BLaER1 treated with 17β-estradiol and CSF1 and Interleukin-3, amounts not matched to agents 10 nM and 100 nM (cell line): ENCODE measurements around the gene FGFR3.
A peak's percentile ranks its signal among the peaks of the same experiment; 100 is the strongest.

Source experiments
- H3K27ac ChIP-seq, 11 experiments: shearing (Covaris generic); formaldehyde crosslinking; 2 replicates each; pipeline ENCODE4 v1.8.1; 2022
- H3K27me3 ChIP-seq, 11 experiments: shearing (Covaris generic); formaldehyde crosslinking; 2 replicates each; pipeline ENCODE4 v1.8.1; 2022
- H3K36me3 ChIP-seq, 11 experiments: shearing (Covaris generic); formaldehyde crosslinking; 2 replicates each; pipeline ENCODE4 v1.8.1; 2022
- H3K4me1 ChIP-seq, 10 experiments: shearing (Covaris generic); formaldehyde crosslinking; 2 replicates each; pipeline ENCODE4 v1.8.1; 2022
- H3K4me2 ChIP-seq, 11 experiments: shearing (Covaris generic); formaldehyde crosslinking; 2 replicates each; pipeline ENCODE4 v1.8.1; 2022
- H3K4me3 ChIP-seq, 10 experiments: shearing (Covaris generic); formaldehyde crosslinking; 2 replicates each; pipeline ENCODE4 v1.8.1; 2022
- H3K9ac ChIP-seq, 11 experiments: shearing (Covaris generic); formaldehyde crosslinking; 2 replicates each; pipeline ENCODE4 v1.8.1; 2022
- H3K9me3 ChIP-seq, 11 experiments: shearing (Covaris generic); formaldehyde crosslinking; replicated peaks in 1 of 11; 2 replicates each; pipeline ENCODE4 v1.8.1; 2022
- H4K20me1 ChIP-seq, 11 experiments: shearing (Covaris generic); formaldehyde crosslinking; 2 replicates each; pipeline ENCODE4 v1.8.1; 2022
- Cebpa-rat ChIP-seq, 11 experiments: shearing (Covaris generic); IDR thresholded peaks; 2 replicates each; pipeline ENCODE4 v1.8.1; 2022

The FGFR3 gene

DNA sequence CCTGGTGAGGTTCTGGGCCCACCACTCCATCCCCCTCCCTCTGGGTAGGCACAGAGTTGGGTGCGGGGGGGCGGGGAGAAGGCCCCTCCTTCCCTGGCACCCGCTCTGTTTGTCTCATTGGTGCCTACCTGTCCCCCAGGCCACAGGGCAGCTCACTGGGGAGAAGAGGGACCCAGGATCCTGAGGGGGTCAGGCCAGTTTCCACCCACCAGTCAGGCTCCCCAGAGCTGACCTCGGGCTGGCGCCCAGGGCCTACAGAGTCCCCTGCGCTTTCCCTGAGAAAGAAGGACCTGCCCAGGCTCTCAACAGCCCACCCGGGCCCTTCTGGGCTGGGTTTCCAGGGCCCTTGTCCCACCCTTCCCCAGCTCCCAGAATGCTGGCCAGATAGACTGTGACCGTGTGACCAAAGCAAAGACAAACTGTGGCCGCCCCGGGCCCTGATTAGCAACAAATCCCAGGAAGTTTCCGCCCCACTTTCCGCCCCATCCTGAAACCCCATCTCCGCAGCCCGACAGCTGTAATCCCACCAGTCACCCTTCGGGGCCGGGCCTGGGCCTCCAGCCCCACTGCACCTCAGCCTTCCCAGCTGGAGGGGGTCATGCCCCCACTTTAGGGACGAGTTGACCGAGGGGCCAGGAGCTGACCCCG is 33.8 kb upstream of the FGFR3 start:
- Histone ChIP-seq H4K20me1 (peaks cover 0 to 11% (median 0%) of the 10 kb centered on the region in 11 experiments; a peak in 6 of 22 replicates), H3K9me3 (no peaks in the 10 kb centered on the region), H3K4me1 (peaks cover 9 to 46% (median 37%) of the 10 kb centered on the region in 10 experiments), H3K4me2 (peak overlapping the region in 5 of 11 experiments; percentile 26 to 67 (median 33); a peak in 4 of 22 replicates), H3K27me3 (peaks cover 16 to 24% (median 21%) of the 10 kb centered on the region in 11 experiments; a peak in 21 of 22 replicates), H3K9ac (no peak overlapping the region), H3K27ac (no peak overlapping the region), H3K36me3 (no peaks in the 10 kb centered on the region), H3K4me3 (no peak overlapping the region)
- no peak for TF ChIP-seq Cebpa-rat (IDR thresholded peaks at IDR 0.05)

DNA sequence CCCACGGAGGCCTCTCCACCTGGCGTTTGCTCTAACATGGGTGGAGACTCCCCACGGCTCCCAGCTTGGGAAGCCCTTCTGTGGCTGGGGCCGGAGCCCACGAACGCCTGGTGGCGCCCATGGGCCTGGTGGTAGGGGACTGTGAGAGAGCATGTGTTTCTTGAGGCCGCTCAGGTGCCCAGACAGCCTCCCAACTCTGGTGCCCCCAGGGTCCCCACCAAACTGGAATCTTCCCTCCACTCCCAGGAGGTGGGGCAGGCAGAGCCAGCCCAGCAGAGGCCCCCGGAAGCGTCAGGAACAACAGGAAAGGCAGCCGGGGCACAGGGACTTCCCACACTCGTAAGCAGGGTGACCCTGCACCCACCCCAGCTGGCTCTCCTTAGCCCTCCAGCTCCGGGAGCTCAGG is 33.3 kb upstream of the FGFR3 start:
- Histone ChIP-seq H3K4me2 (peak overlapping the region in 9 of 11 experiments; percentile 8 to 55 (median 27); a peak in 8 of 22 replicates), H3K36me3 (no peaks in the 10 kb centered on the region), H3K9me3 (no peaks in the 10 kb centered on the region), H3K27me3 (peaks cover 21 to 30% (median 26%) of the 10 kb centered on the region in 11 experiments; a peak in 21 of 22 replicates), H3K9ac (peak overlapping the region in 1 of 11 experiments; percentile 38; a peak in 1 of 22 replicates), H3K4me1 (peaks cover 6 to 41% (median 31%) of the 10 kb centered on the region in 10 experiments; a peak in 17 of 20 replicates), H3K27ac (no peak overlapping the region), H4K20me1 (peaks cover 0 to 14% (median 0%) of the 10 kb centered on the region in 11 experiments; a peak in 6 of 22 replicates), H3K4me3 (no peak overlapping the region)
- no peak for TF ChIP-seq Cebpa-rat (IDR thresholded peaks at IDR 0.05)

DNA sequence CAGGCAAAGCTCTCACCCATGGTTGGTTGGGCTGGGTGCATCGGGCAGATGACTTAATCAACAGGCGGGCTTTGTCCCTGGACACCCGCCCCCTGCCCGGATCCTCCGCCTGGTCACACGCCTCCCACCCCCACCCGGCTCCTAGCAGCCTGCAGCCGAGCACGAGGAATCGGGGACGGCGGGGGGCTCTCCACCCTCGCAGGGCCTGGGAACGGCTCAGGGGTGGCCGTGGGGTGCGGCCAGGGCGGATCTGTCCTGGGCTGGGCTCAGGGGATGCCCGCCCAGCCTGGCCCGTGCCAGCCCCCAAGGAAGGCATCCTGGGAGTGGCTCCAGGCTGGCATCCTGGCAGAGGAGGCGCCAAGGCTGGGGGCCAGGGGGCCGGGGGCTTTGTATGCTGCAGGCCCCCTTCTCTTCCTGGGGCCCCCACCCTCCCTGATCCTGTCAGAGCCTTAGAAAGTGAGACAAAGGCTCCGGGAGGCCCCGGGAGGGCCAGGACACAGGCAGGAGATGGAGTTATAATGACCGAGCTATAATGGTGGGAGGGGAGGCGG is 32.5 kb upstream of the FGFR3 start:
- Histone ChIP-seq H3K4me1 (peaks cover 6 to 40% (median 27%) of the 10 kb centered on the region in 10 experiments; a peak in 17 of 20 replicates), H3K9ac (no peak overlapping the region), H3K27me3 (peaks cover 29 to 37% (median 34%) of the 10 kb centered on the region in 11 experiments; a peak in 21 of 22 replicates), H3K4me2 (peak overlapping the region in 4 of 11 experiments; percentile 8 to 55 (median 26); a peak in 4 of 22 replicates), H4K20me1 (peaks cover 0 to 22% (median 0%) of the 10 kb centered on the region in 11 experiments; a peak in 8 of 22 replicates), H3K9me3 (no peaks in the 10 kb centered on the region), H3K36me3 (no peaks in the 10 kb centered on the region), H3K27ac (no peak overlapping the region), H3K4me3 (no peak overlapping the region)
- no peak for TF ChIP-seq Cebpa-rat (IDR thresholded peaks at IDR 0.05)

DNA sequence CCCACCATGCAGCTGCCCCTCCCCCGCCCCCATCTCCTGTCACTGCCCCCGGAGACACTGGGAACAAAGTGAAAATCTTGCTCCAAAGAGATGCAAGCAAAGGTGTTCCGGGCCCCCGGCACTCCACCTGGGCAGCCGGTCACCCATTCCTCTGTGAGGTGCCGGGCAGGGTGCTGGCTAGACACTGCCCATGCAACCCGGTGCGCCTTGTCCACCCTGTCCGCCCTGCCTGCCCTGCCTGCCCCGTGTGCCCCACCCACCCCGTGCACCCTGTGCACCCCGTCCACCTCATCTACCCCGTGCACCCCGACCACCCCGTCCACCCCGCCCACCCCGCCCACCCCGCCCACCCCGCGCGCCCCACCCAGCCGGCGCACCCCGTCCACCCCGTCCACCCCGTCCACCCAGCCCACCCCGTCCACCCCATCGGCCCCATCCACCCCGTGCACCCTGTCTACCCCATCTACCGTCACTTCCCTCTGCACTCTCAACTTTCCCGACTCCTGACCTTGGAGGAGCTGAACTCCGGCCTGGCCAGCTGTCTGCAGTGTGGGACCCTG is 31.9 kb upstream of the FGFR3 start:
- no peak overlapping the region for H3K9ac ChIP-seq
- no peak overlapping the region for H3K4me2 ChIP-seq
- peaks cover 6 to 45% (median 31%) of the 10 kb centered on the region in 10 experiments; a peak in 17 of 20 replicates for H3K4me1 ChIP-seq
- no peak for TF ChIP-seq Cebpa-rat (IDR thresholded peaks at IDR 0.05)
- H3K36me3 ChIP-seq, result no peaks in the 10 kb centered on the region
- no peak overlapping the region for H3K27ac ChIP-seq
- no peak overlapping the region for H3K4me3 ChIP-seq
- peaks cover 31 to 44% (median 39%) of the 10 kb centered on the region in 11 experiments; a peak in 21 of 22 replicates for H3K27me3 ChIP-seq
- peaks cover 0 to 28% (median 5%) of the 10 kb centered on the region in 11 experiments; a peak in 11 of 22 replicates for H4K20me1 ChIP-seq
- no peaks in the 10 kb centered on the region for H3K9me3 ChIP-seq

DNA sequence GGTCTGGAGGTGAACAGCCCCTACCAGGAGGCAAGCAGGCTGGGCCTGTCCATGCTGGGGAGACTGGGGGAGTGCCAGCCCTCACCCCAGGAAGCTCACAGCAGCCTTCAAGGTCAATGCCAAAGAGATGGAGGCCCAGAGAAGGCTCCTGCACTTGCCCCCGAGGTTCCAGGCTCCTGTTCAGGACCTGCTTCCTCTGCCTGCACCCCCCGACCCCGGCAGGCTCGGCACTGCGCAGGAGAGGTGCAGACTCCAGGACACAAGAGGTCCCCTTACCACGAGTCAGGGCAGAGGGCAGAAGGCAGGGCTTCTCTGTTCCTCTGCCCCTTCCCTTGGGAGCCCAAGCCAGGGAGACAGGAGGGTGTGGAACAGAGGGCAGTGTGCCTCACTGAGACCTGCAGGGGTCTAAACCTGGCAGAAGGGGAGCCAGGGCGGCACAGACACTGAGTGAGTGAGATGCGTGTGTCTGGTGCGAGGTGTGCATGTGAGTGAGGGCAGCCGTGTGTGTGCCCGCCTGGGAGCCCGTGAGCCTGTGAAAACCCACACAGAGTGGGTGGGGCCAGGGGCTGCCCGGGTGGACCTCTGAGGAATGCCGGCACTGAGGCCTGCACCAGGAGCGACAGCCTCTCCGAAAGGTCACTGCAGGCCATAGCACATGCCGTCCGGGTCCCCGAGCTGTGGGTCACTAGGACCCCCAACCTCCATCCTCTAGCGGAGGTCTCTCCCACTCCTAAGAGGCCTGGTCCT is 30.7 kb upstream of the FGFR3 start:
- H4K20me1 ChIP-seq, result peaks cover 0 to 33% (median 9%) of the 10 kb centered on the region in 11 experiments; a peak in 11 of 22 replicates
- H3K27me3 ChIP-seq, result peaks cover 31 to 54% (median 47%) of the 10 kb centered on the region in 11 experiments; a peak in 21 of 22 replicates
- no peaks in the 10 kb centered on the region for H3K36me3 ChIP-seq
- H3K9me3 ChIP-seq, result no peaks in the 10 kb centered on the region
- no peak overlapping the region for H3K4me2 ChIP-seq
- H3K27ac ChIP-seq, result no peak overlapping the region
- H3K9ac ChIP-seq, result no peak overlapping the region
- no peak overlapping the region for H3K4me3 ChIP-seq
- TF ChIP-seq Cebpa-rat (IDR thresholded peaks at IDR 0.05), result no peak
- peaks cover 6 to 52% (median 36%) of the 10 kb centered on the region in 10 experiments; a peak in 17 of 20 replicates for H3K4me1 ChIP-seq

DNA sequence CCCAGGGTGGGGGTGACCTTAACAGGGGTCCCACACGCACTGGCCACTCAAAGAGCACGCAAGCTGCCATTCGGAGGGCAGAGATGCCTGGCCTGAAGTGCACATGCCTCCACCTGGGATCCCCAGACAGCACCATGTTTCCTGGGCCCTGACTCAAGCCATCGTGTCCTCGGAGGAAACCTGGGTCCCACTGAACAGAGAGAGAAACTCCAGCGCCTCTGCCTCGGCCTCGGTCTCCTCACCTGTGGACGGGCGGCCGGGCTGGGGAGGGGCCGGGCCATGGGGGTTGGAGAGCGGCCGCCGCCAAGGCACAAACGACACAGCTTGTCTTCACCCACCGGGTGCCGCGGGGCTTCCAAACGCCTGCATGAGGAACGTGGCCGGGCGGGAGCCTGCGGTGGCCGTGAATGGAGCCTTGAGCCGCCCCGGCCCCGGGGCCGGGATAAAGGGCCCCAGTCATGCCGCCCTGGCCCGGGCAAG is 30.0 kb upstream of the FGFR3 start:
- no peaks in the 10 kb centered on the region for H3K9me3 ChIP-seq
- peaks cover 7 to 51% (median 35%) of the 10 kb centered on the region in 10 experiments; a peak in 18 of 20 replicates for H3K4me1 ChIP-seq
- no peak overlapping the region for H3K4me3 ChIP-seq
- TF ChIP-seq Cebpa-rat (IDR thresholded peaks at IDR 0.05), result no peak
- H3K27me3 ChIP-seq, result peaks cover 34 to 60% (median 51%) of the 10 kb centered on the region in 11 experiments; a peak in 21 of 22 replicates
- H3K4me2 ChIP-seq, result peak overlapping the region in 3 of 11 experiments; percentile 14 to 33 (median 14); a peak in 1 of 22 replicates
- H4K20me1 ChIP-seq, result peaks cover 0 to 35% (median 10%) of the 10 kb centered on the region in 11 experiments; a peak in 12 of 22 replicates
- no peak overlapping the region for H3K9ac ChIP-seq
- no peaks in the 10 kb centered on the region for H3K36me3 ChIP-seq
- no peak overlapping the region for H3K27ac ChIP-seq

DNA sequence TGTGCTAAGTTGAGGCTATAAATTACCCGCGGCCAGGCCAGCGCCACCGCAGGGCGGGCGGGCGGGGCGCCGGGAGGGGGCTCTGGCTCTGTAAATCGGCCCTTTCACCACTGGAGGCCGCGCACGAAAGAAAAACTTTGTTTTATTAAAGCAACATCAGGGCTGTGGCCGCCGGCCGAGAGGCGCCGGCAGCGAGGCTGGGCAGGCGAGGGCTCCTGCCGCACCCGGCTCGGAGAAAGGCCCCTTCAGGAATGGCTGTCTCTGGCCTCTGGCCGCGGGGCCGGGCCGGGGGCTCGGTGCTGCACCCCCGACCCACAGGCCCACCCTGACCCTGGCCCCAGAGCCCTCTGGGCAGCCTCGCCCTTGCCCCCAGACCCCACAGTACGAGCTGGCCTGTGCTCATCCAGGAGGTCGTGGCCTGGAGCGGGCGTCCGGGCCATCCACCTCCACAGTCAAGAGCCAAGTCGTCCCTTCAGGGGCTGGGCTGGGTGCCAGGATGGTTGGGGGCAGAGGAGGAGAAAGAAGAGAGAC is 29.5 kb upstream of the FGFR3 start:
- H3K9me3 ChIP-seq, result no peaks in the 10 kb centered on the region
- H3K4me2 ChIP-seq, result peak overlapping the region in 10 of 11 experiments; percentile 43 to 68 (median 51); a peak in 15 of 22 replicates
- peak overlapping the region in 5 of 11 experiments; percentile 16 to 36 (median 23); a peak in 3 of 22 replicates for H3K9ac ChIP-seq
- H3K36me3 ChIP-seq, result no peaks in the 10 kb centered on the region
- H4K20me1 ChIP-seq, result peaks cover 0 to 40% (median 15%) of the 10 kb centered on the region in 11 experiments; a peak in 15 of 22 replicates
- H3K27ac ChIP-seq, result no peak overlapping the region
- peaks cover 7 to 51% (median 35%) of the 10 kb centered on the region in 10 experiments; a peak in 18 of 20 replicates for H3K4me1 ChIP-seq
- no peak for TF ChIP-seq Cebpa-rat (IDR thresholded peaks at IDR 0.05)
- H3K4me3 ChIP-seq, result no peak overlapping the region
- H3K27me3 ChIP-seq, result peaks cover 39 to 65% (median 56%) of the 10 kb centered on the region in 11 experiments; a peak in 21 of 22 replicates

DNA sequence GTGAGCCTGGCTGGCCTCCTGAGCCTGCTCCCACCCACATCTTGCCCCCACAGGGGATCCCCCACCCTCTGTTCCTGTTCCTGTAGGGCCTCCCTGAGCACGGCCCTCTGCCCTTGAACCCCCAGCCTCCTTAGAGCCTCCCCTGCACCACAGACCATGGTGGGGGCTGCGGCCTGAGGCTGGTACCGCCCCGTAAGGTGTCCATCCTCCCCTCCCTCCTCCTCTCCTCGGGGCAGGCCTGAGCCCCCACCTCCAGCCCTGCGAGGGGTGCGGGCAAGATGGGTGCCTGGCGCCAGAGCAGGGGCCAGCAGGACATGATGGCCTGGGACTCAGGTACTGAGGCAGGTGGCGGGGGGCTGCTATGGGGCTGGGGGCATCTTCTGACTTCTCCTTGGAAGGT is 28.4 kb upstream of the FGFR3 start:
- peaks cover 15 to 53% (median 40%) of the 10 kb centered on the region in 10 experiments; a peak in 18 of 20 replicates for H3K4me1 ChIP-seq
- no peaks in the 10 kb centered on the region for H3K36me3 ChIP-seq
- no peak overlapping the region for H3K4me3 ChIP-seq
- no peak overlapping the region for H3K27ac ChIP-seq
- H4K20me1 ChIP-seq, result peaks cover 0 to 50% (median 22%) of the 10 kb centered on the region in 11 experiments; a peak in 15 of 22 replicates
- no peak overlapping the region for H3K4me2 ChIP-seq
- TF ChIP-seq Cebpa-rat (IDR thresholded peaks at IDR 0.05), result no peak
- H3K9me3 ChIP-seq, result no peaks in the 10 kb centered on the region
- H3K27me3 ChIP-seq, result peaks cover 49 to 75% (median 66%) of the 10 kb centered on the region in 11 experiments; a peak in 21 of 22 replicates
- no peak overlapping the region for H3K9ac ChIP-seq
